SK-N-SH (cell line): Measurements from ENCODE around the gene LPAR1. TPM values are rescaled to one million over a fixed set of nuclear protein-coding genes. Genes with fewer than 3 reads are reported as not detected.

Source experiments
- CTCF ChIA-PET: fragments of 300-600, 350-600 bp; formaldehyde crosslinking; extraction: SDS; loops from one replicate; lab custom pipeline; 2021; lab: Yijun Ruan, JAX
- POLR2A ChIA-PET: fragments of 350-600 bp; sonication (Branson Sonifier 250); formaldehyde crosslinking; extraction: SDS; loops from one replicate; lab custom pipeline; 2020; ENCODE audit warnings: antibody characterized with exemption, inconsistent platforms; lab: Yijun Ruan, JAX
- DNase-seq: peaks from one replicate; pipeline ENCODE4 v3.0.0; 2012
- H2AFZ ChIP-seq: fragments of 200-600 bp; sonication (generic); 2 replicates; pipeline ENCODE4 v1.8.1; 2016; ENCODE audit warnings: antibody characterized with exemption, mild to moderate bottlenecking, low read depth
- H3F3A ChIP-seq: fragments of 200-600 bp; sonication (generic); replicated peaks from 2 replicates; pipeline ENCODE3; 2016; ENCODE audit warnings: antibody characterized with exemption, mild to moderate bottlenecking; ENCODE audit not compliant: insufficient read depth
- H3K27ac ChIP-seq, 2 experiments: fragments of 200-500 bp in 1 of 2; fragments of 200-600 bp in 1 of 2; sonication (Bioruptor generic) in 1 of 2; sonication (generic), shearing (Covaris generic) in 1 of 2; 2 replicates each; pipeline versions ENCODE4 v1.5.1 to v1.6.1; 2014 to 2016; ENCODE audit warnings: low read depth in 2 of 2, inconsistent platforms in 1 of 2, low read length in 1 of 2, mild to moderate bottlenecking in 1 of 2, mixed read lengths in 1 of 2
- H3K27me3 ChIP-seq: fragments of 200-600 bp; sonication (generic), shearing (Covaris generic); 2 replicates; pipeline ENCODE4 v1.6.1; 2016; ENCODE audit warnings: mixed run types; ENCODE audit not compliant: insufficient read depth
- H3K36me3 ChIP-seq, 2 experiments: fragments of 200-500 bp in 1 of 2; fragments of 200-600 bp in 1 of 2; sonication (Bioruptor generic) in 1 of 2; sonication (generic) in 1 of 2; replicated peaks in 1 of 2; 2 replicates each; pipeline versions ENCODE3 to v1.5.1; 2014 to 2016; ENCODE audit warnings: low read length in 1 of 2, mild to moderate bottlenecking in 1 of 2; ENCODE audit not compliant: insufficient read depth in 2 of 2, control insufficient read depth in 1 of 2
- H3K4me1 ChIP-seq, 2 experiments: fragments of 200-500 bp in 1 of 2; fragments of 200-600 bp in 1 of 2; sonication (Bioruptor generic) in 1 of 2; sonication (generic), shearing (Covaris generic) in 1 of 2; 2 replicates each; pipeline versions ENCODE4 v1.5.1 to v1.6.1; 2014 to 2016; ENCODE audit warnings: low read depth in 1 of 2, low read length in 1 of 2, mixed run types in 1 of 2; ENCODE audit not compliant: insufficient read depth in 2 of 2, control insufficient read depth in 1 of 2
- H3K4me2 ChIP-seq: fragments of 200-600 bp; sonication (generic), shearing (Covaris generic); 2 replicates; pipeline ENCODE4 v1.6.1; 2017; ENCODE audit warnings: mixed run types
- H3K4me3 ChIP-seq, 2 experiments: fragments of 200-500 bp in 1 of 2; fragments of 200-600 bp in 1 of 2; sonication (Bioruptor generic) in 1 of 2; sonication (generic), shearing (Covaris generic) in 1 of 2; 2 replicates each; pipeline versions ENCODE4 v1.5.1 to v1.8.1; 2014 to 2016; ENCODE audit warnings: low read depth in 2 of 2, inconsistent platforms in 1 of 2, low read length in 1 of 2, mild to moderate bottlenecking in 1 of 2, mixed read lengths in 1 of 2, moderate library complexity in 1 of 2
- H3K79me2 ChIP-seq: fragments of 200-600 bp; sonication (generic); 2 replicates; pipeline ENCODE4 v1.8.1; 2017; ENCODE audit warnings: mild to moderate bottlenecking; ENCODE audit not compliant: insufficient read depth
- H3K9ac ChIP-seq: fragments of 200-600 bp; sonication (generic); 2 replicates; pipeline ENCODE4 v1.6.1; 2017; ENCODE audit warnings: mixed run types
- H3K9me2 ChIP-seq: fragments of 200-600 bp; sonication (generic); 2 replicates; pipeline ENCODE4 v1.6.1; 2017; ENCODE audit warnings: mixed run types
- H3K9me3 ChIP-seq: fragments of 200-600 bp; sonication (generic); 2 replicates; pipeline ENCODE4 v1.6.1; 2017; ENCODE audit warnings: mixed run types, mild to moderate bottlenecking, moderate library complexity
- H4K20me1 ChIP-seq: fragments of 200-600 bp; sonication (generic); 2 replicates; pipeline ENCODE4 v1.6.1; 2017; ENCODE audit warnings: mild to moderate bottlenecking, mixed run types; ENCODE audit not compliant: insufficient read depth
- ELF1 ChIP-seq: IDR thresholded peaks from 2 replicates; pipeline ENCODE4 v1.4.0; 2012
- EP300 ChIP-seq, 2 experiments: IDR thresholded peaks; 2 replicates each; pipeline versions ENCODE4 v1.4.0 to v1.6.1; 2012; ENCODE audit warnings: borderline replicate concordance in 1 of 2, low read depth in 1 of 2, low read length in 1 of 2
- EZH2phosphoT487 ChIP-seq: fragments of 200-600 bp; sonication (generic); IDR thresholded peaks from 2 replicates; pipeline ENCODE4 v1.6.1; 2017; ENCODE audit warnings: low read depth, mixed run types, mild to moderate bottlenecking, antibody characterized with exemption, moderate library complexity, borderline replicate concordance
- FOSL2 ChIP-seq: IDR thresholded peaks from 2 replicates; pipeline ENCODE4 v1.4.0; 2012; ENCODE audit warnings: low read depth, mild to moderate bottlenecking, moderate library complexity, borderline replicate concordance
- FOXJ3 ChIP-seq: sonication (generic); formaldehyde crosslinking; IDR thresholded peaks from 2 replicates; pipeline ENCODE4 v1.5.1; 2020; ENCODE audit warnings: mild to moderate bottlenecking, missing genetic modification reagents
- GATA2 ChIP-seq: sonication (generic); formaldehyde crosslinking; IDR thresholded peaks from 2 replicates; pipeline ENCODE4 v1.5.0; 2020; ENCODE audit warnings: mild to moderate bottlenecking, missing genetic modification reagents
- IRF3 ChIP-seq: fragments of 150-350 bp; IDR thresholded peaks from 2 replicates; pipeline ENCODE4 v1.6.1; 2016; ENCODE audit warnings: mild to moderate bottlenecking, low read depth, low read length
- MAX ChIP-seq: IDR thresholded peaks from 2 replicates; pipeline ENCODE4 v1.4.0; 2012; ENCODE audit warnings: low read depth
- MEF2A ChIP-seq: IDR thresholded peaks from 2 replicates; pipeline ENCODE4 v1.4.0; 2012; ENCODE audit warnings: low read depth, borderline replicate concordance
- MXI1 ChIP-seq: IDR thresholded peaks from 2 replicates; pipeline ENCODE4 v1.6.1; 2012; ENCODE audit warnings: mild to moderate bottlenecking, low read depth, low read length, improper control_type of control experiment
- NFIC ChIP-seq: IDR thresholded peaks from 2 replicates; pipeline ENCODE4 v1.4.0; 2012; ENCODE audit warnings: borderline replicate concordance
- SMC3 ChIP-seq: IDR thresholded peaks from 2 replicates; pipeline ENCODE4 v1.6.1; 2012; ENCODE audit warnings: low read depth, low read length, improper control_type of control experiment
- USF1 ChIP-seq: IDR thresholded peaks from 2 replicates; pipeline ENCODE4 v1.4.0; 2012; ENCODE audit warnings: low read depth, borderline replicate concordance
- YY1 ChIP-seq: IDR thresholded peaks from 2 replicates; pipeline ENCODE4 v1.4.0; 2012; ENCODE audit warnings: low read depth, mild to moderate bottlenecking
- ZBTB33 ChIP-seq: IDR thresholded peaks from 2 replicates; pipeline ENCODE4 v1.4.0; 2012; ENCODE audit warnings: low read depth, borderline replicate concordance
- whole genome bisulfite sequencing: methylation state at CpG from one replicate; pipeline ENCODE4 v1.1.6; 2017; ENCODE audit warnings: low lambda C conversion rate; 5-methylcytosine and 5-hydroxymethylcytosine counted together
- polyA plus RNA-seq, 3 experiments: library from polyadenylated mRNA; depleted of rRNA; stranded (reverse); fragments of >200 nt; gene quantifications; 2 replicates each; pipeline ENCODE4 v1.2.3, GENCODE V29; 2012

LPAR1 gene
- polyA plus RNA-seq, 1 of the 3 experiments (the other 2 are of a cell fraction): 9.4 TPM

GRCh38 chr9:110939573-110939972, 98.7 kb downstream of the LPAR1 start:
- H2AFZ ChIP-seq: no peak overlapping the region
- no peaks in the 10 kb centered on the region for H3F3A ChIP-seq
- peaks cover 0 to 11% of the 10 kb centered on the region in 2 experiments; a peak in 1 of 4 replicates for H3K4me1 ChIP-seq
- H3K9me2 ChIP-seq: no peaks in the 10 kb centered on the region
- TF ChIP-seq USF1 (no peak), EZH2phosphoT487 (no peak)
- TF ChIP-seq, all 33 proteins: peak for 0
- H3K4me3 ChIP-seq: no peak overlapping the region
- H3K9me3 ChIP-seq: no peaks in the 10 kb centered on the region
- CTCF ChIA-PET: interaction anchor here (1.1 kb wide), 1 partner anchor 11 kb away, joined by 3 read pairs; no protein-coding TSS in a partner anchor
- no peaks in the 10 kb centered on the region for H3K79me2 ChIP-seq
- POLR2A ChIA-PET: no interaction called here
- no peak overlapping the region for H3K4me2 ChIP-seq
- H3K36me3 ChIP-seq: peaks cover 0 to 2% of the 10 kb centered on the region in 2 experiments
- 100% methylated on average over 1 of the region's 1 CpG for WGBS
- H4K20me1 ChIP-seq: no peaks in the 10 kb centered on the region
- no peak overlapping the region for H3K27ac ChIP-seq
- H3K9ac ChIP-seq: no peak overlapping the region
- H3K27me3 ChIP-seq: no peaks in the 10 kb centered on the region
- no peak for DNase-seq

- WGBS: 86% methylated on average over 5 of the region's 5 CpGs
- H4K20me1 ChIP-seq: no peaks in the 10 kb centered on the region
- no peak overlapping the region for H3K4me3 ChIP-seq
- no peak overlapping the region for H3K9ac ChIP-seq
- H3K9me3 ChIP-seq: no peaks in the 10 kb centered on the region
- peaks cover 0 to 11% of the 10 kb centered on the region in 2 experiments; a peak in 1 of 4 replicates for H3K4me1 ChIP-seq
- H3F3A ChIP-seq: no peaks in the 10 kb centered on the region
- H3K79me2 ChIP-seq: no peaks in the 10 kb centered on the region
- no peaks in the 10 kb centered on the region for H3K9me2 ChIP-seq
- no peak overlapping the region for H3K4me2 ChIP-seq
- peaks cover 0 to 2% of the 10 kb centered on the region in 2 experiments for H3K36me3 ChIP-seq
- POLR2A ChIA-PET: no interaction called here
- H3K27me3 ChIP-seq: no peaks in the 10 kb centered on the region
- no peak overlapping the region for H2AFZ ChIP-seq
- H3K27ac ChIP-seq: no peak overlapping the region
- TF ChIP-seq NFIC (no peak), ZBTB33 (no peak)
- TF ChIP-seq, all 33 proteins: peak for 0
- CTCF ChIA-PET: interaction anchor here (1.1 kb wide), 1 partner anchor 11 kb away, joined by 3 read pairs; no protein-coding TSS in a partner anchor
- DNase-seq: no peak
These were observed 99.2 kb downstream of the LPAR1 start for GRCh38 chr9:110939047-110939446.

GRCh38 chr9:110938242-110938641, 100.0 kb downstream of the LPAR1 start:
- Histone ChIP-seq H3K9me2 (no peaks in the 10 kb centered on the region), H3K79me2 (no peaks in the 10 kb centered on the region), H3K4me2 (no peak overlapping the region), H3K9ac (no peak overlapping the region), H4K20me1 (no peaks in the 10 kb centered on the region), H3K27ac (no peak overlapping the region), H3K4me1 (peaks cover 0 to 11% of the 10 kb centered on the region in 2 experiments; a peak in 1 of 4 replicates), H3F3A (no peaks in the 10 kb centered on the region), H3K36me3 (peaks cover 0 to 2% of the 10 kb centered on the region in 2 experiments), H2AFZ (no peak overlapping the region), H3K9me3 (no peaks in the 10 kb centered on the region), H3K4me3 (no peak overlapping the region), H3K27me3 (no peaks in the 10 kb centered on the region)
- 84% methylated on average over 3 of the region's 3 CpGs for WGBS
- ChIA-PET CTCF (no interaction called here), POLR2A (no interaction called here)
- DNase-seq: no peak
- TF ChIP-seq MXI1: no peak
- no peak for TF ChIP-seq ELF1
- TF ChIP-seq FOSL2: no peak
- no peak for TF ChIP-seq IRF3
- no peak for TF ChIP-seq SMC3
- TF ChIP-seq MAX: no peak
- no peak for TF ChIP-seq USF1
- TF ChIP-seq FOXJ3: no peak
- TF ChIP-seq GATA2 (CRISPR knock-in tag): no peak
- TF ChIP-seq YY1: no peak
- no peak for TF ChIP-seq EP300 (IDR thresholded peaks at IDR 0.05; ENCODE audit: borderline replicate concordance in 1 of 2, low read depth in 1 of 2, low read length in 1 of 2)
- TF ChIP-seq MEF2A: no peak
